ENCODE results near the gene PPP1CB. TPM values are rescaled to one million over a fixed set of nuclear protein-coding genes. Genes with fewer than 3 reads are reported as not detected.
A peak's percentile ranks its signal among the peaks of the same experiment; 100 is the strongest.
"Not testable (repeated sequence)": the region's sequence is repeated elsewhere in the genome, so short reads cannot be mapped to it uniquely, and the experiment has no call there.

PPP1CB gene
- total RNA-seq, 1 donor from 2014 or later, result 272 TPM

GRCh38 chr2:28721601-28722191 lies 29.9 kb upstream of the PPP1CB start:
- Mint-ChIP-seq H3K27me3 (ENCODE audit: low read depth) (no peaks in the 10 kb centered on the region), H3K4me3 (ENCODE audit: low read depth) (no peak overlapping the region), H3K4me1 (ENCODE audit: low read depth) (peaks cover 5% of the 10 kb centered on the region), H3K9me3 (no peaks in the 10 kb centered on the region), H3K36me3 (ENCODE audit: low read depth) (no peaks in the 10 kb centered on the region), H3K27ac (no peak overlapping the region)
- no peak for DNase-seq (ENCODE audit: low spot score)
- intact Hi-C loops (cut with micrococcal nuclease), result no loop called here

GRCh38 chr2:28725021-28725711 lies 26.5 kb upstream of the PPP1CB start:
- H3K4me3 Mint-ChIP-seq (ENCODE audit: low read depth), result no peak overlapping the region
- intact Hi-C loops (cut with micrococcal nuclease), result no loop called here
- H3K27me3 Mint-ChIP-seq (ENCODE audit: low read depth), result no peaks in the 10 kb centered on the region
- H3K9me3 Mint-ChIP-seq, result no peaks in the 10 kb centered on the region
- no peaks in the 10 kb centered on the region for H3K36me3 Mint-ChIP-seq (ENCODE audit: low read depth)
- no peak for DNase-seq (ENCODE audit: low spot score)
- H3K4me1 Mint-ChIP-seq (ENCODE audit: low read depth), result peaks cover 1% of the 10 kb centered on the region
- no peak overlapping the region for H3K27ac Mint-ChIP-seq

GRCh38 chr2:28726177-28726576 lies 25.5 kb upstream of the PPP1CB start:
- intact Hi-C loops (cut with micrococcal nuclease), result no loop called here
- H3K36me3 Mint-ChIP-seq (ENCODE audit: low read depth), result no peaks in the 10 kb centered on the region
- H3K4me3 Mint-ChIP-seq (ENCODE audit: low read depth), result no peak overlapping the region

GRCh38 chr2:28729698-28730097 lies 21.9 kb upstream of the PPP1CB start:
- H3K4me1 Mint-ChIP-seq (ENCODE audit: low read depth), result peaks cover 2% of the 10 kb centered on the region
- no peaks in the 10 kb centered on the region for H3K27me3 Mint-ChIP-seq (ENCODE audit: low read depth)
- H3K27ac Mint-ChIP-seq, result no peak overlapping the region
- DNase-seq (ENCODE audit: low spot score), result no peak
- no peaks in the 10 kb centered on the region for H3K36me3 Mint-ChIP-seq (ENCODE audit: low read depth)
- intact Hi-C loops (cut with micrococcal nuclease), result no loop called here
- H3K9me3 Mint-ChIP-seq, result no peaks in the 10 kb centered on the region
- no peak overlapping the region for H3K4me3 Mint-ChIP-seq (ENCODE audit: low read depth)

More at GRCh38 chr2:28726177-28726576, 25.5 kb upstream of the PPP1CB start:
- no peak for DNase-seq (ENCODE audit: low spot score)
- peaks cover 3% of the 10 kb centered on the region for H3K4me1 Mint-ChIP-seq (ENCODE audit: low read depth)
- no peaks in the 10 kb centered on the region for H3K27me3 Mint-ChIP-seq (ENCODE audit: low read depth)
- no peak overlapping the region for H3K27ac Mint-ChIP-seq
- H3K9me3 Mint-ChIP-seq, result no peaks in the 10 kb centered on the region

DNA sequence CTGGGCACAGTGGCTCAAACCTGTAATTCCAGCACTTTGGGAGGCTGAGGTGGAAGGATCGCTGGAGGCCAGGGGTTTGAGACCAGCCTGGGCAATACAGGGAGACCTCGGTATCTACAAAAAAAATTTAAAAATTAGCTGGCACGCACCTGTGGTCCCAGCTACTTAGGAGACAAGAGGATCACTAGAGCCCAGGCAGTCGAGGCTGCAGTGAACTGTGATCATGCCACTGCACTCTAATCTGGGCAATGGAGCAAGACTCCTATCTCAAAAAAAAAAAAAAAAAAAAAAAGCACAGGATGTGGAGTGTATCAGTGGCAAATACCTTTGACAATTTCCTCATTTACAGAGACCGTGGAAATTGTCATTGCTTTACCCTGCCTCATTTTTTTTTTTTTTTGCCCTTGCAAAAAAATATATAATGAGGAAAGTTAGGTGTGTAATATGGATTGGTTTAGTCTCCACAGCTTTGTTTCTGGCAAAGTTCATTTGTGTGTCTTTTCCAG lies 20.9 kb upstream of the PPP1CB start:
- Mint-ChIP-seq H3K4me1 (ENCODE audit: low read depth) (peaks cover 2% of the 10 kb centered on the region), H3K36me3 (ENCODE audit: low read depth) (no peaks in the 10 kb centered on the region), H3K9me3 (no peaks in the 10 kb centered on the region), H3K27me3 (ENCODE audit: low read depth) (no peaks in the 10 kb centered on the region), H3K27ac (no peak overlapping the region), H3K4me3 (ENCODE audit: low read depth) (no peak overlapping the region)
- DNase-seq (ENCODE audit: low spot score), result no peak
- intact Hi-C loops (cut with micrococcal nuclease), result no loop called here

- H3K4me3 Mint-ChIP-seq (ENCODE audit: low read depth), result no peak overlapping the region
- peaks cover 10% of the 10 kb centered on the region for H3K36me3 Mint-ChIP-seq (ENCODE audit: low read depth)
- H3K27ac Mint-ChIP-seq, result no peak overlapping the region
- no peaks in the 10 kb centered on the region for H3K27me3 Mint-ChIP-seq (ENCODE audit: low read depth)
- no peaks in the 10 kb centered on the region for H3K4me1 Mint-ChIP-seq (ENCODE audit: low read depth)
- DNase-seq (ENCODE audit: low spot score), result no peak
- peaks cover 21% of the 10 kb centered on the region for H3K9me3 Mint-ChIP-seq
- intact Hi-C loops (cut with micrococcal nuclease), result no loop called here
These were observed 16.1 kb upstream of the PPP1CB start for GRCh38 chr2:28735511-28735910.

- Mint-ChIP-seq H3K4me3 (ENCODE audit: low read depth) (no peak overlapping the region), H3K27ac (no peak overlapping the region), H3K27me3 (ENCODE audit: low read depth) (no peaks in the 10 kb centered on the region), H3K4me1 (ENCODE audit: low read depth) (no peaks in the 10 kb centered on the region), H3K9me3 (peaks cover 21% of the 10 kb centered on the region), H3K36me3 (ENCODE audit: low read depth) (peaks cover 10% of the 10 kb centered on the region)
- no peak for DNase-seq (ENCODE audit: low spot score)
- intact Hi-C loops (cut with micrococcal nuclease), result no loop called here
These were observed 15.6 kb upstream of the PPP1CB start for GRCh38 chr2:28736034-28736433.

DNA sequence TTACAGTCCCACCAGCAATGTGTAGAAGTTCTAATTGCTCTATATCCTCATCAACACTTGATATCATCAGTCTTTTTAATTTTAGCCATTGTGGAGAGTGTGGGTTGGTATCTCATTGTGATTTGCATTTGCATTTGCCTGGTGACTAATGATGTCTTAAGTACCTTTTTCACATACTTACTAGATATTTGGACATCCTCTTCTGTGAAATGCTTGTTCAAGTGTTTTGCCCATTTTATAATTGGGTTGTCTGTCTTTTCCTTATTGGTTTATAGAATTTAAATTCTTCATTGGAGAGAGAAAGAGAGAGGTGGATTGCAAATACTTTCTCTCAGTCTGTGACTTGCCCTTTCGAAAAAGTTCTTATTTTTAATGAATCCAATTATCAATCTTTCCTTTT lies 14.0 kb upstream of the PPP1CB start:
- no peak overlapping the region for H3K4me3 Mint-ChIP-seq (ENCODE audit: low read depth)
- intact Hi-C loops (cut with micrococcal nuclease), result no loop called here
- peaks cover 21% of the 10 kb centered on the region for H3K9me3 Mint-ChIP-seq
- no peak for DNase-seq (ENCODE audit: low spot score)
- H3K27ac Mint-ChIP-seq, result no peak overlapping the region
- H3K36me3 Mint-ChIP-seq (ENCODE audit: low read depth), result peaks cover 10% of the 10 kb centered on the region
- H3K27me3 Mint-ChIP-seq (ENCODE audit: low read depth), result no peaks in the 10 kb centered on the region
- peaks cover 5% of the 10 kb centered on the region for H3K4me1 Mint-ChIP-seq (ENCODE audit: low read depth)

- peaks cover 14% of the 10 kb centered on the region for H3K9me3 Mint-ChIP-seq
- H3K36me3 Mint-ChIP-seq (ENCODE audit: low read depth); H3K4me1 Mint-ChIP-seq (ENCODE audit: low read depth); DNase-seq (ENCODE audit: low spot score); H3K4me3 Mint-ChIP-seq (ENCODE audit: low read depth); H3K27ac Mint-ChIP-seq; intact Hi-C loops (cut with micrococcal nuclease); H3K27me3 Mint-ChIP-seq (ENCODE audit: low read depth): not testable (repeated sequence)
These were observed 9.0 kb upstream of the PPP1CB start for GRCh38 chr2:28742619-28743018.

DNA sequence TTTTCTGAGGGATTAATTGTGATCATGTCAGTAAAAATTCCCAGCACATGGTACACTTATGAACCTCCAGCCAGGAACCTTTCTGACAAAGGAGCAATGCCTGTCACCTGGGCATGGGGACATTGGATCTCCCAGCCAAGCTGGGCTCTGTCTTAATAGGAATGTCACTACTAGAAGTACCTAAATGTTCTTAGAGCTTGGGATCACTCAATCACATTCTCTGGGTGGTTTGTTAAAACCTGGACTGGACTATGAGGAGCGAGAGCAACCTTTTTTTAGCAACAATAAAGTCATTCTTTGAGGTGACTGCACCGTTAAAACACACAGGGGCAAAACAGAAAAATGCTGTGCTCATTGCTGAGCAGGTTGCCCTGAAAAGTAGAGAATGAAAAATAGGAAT lies 6.4 kb upstream of the PPP1CB start:
- Mint-ChIP-seq H3K4me1 (ENCODE audit: low read depth) (peaks cover 29% of the 10 kb centered on the region), H3K27me3 (ENCODE audit: low read depth) (no peaks in the 10 kb centered on the region), H3K36me3 (ENCODE audit: low read depth) (peaks cover 7% of the 10 kb centered on the region), H3K4me3 (ENCODE audit: low read depth) (no peak overlapping the region), H3K9me3 (no peaks in the 10 kb centered on the region), H3K27ac (no peak overlapping the region)
- DNase-seq (ENCODE audit: low spot score), result no peak
- intact Hi-C loops (cut with micrococcal nuclease), result no loop called here

DNA sequence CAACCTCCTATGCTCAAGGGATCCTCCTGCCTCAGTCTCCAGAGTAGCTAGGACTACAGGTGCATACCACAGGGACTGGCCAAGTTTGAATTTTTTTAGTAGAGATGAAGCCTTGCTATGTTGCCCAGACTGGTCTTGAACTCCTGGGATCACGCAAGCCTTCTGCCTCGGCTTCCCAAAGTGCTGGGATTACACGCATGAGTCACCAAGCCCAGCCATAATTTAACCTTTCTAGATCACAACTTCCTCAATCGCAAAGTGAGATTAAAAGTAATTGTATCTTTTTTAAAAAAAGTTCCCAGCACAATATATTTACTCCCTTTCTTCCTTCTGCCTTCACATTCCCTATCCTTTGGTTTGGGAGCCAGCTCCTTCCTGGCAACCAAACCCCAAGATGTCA lies 5.8 kb upstream of the PPP1CB start:
- Mint-ChIP-seq H3K27me3 (ENCODE audit: low read depth) (no peaks in the 10 kb centered on the region), H3K4me1 (ENCODE audit: low read depth) (peaks cover 35% of the 10 kb centered on the region), H3K27ac (no peak overlapping the region), H3K9me3 (no peaks in the 10 kb centered on the region), H3K4me3 (ENCODE audit: low read depth) (no peak overlapping the region), H3K36me3 (ENCODE audit: low read depth) (peaks cover 7% of the 10 kb centered on the region)
- intact Hi-C loops (cut with micrococcal nuclease), result no loop called here
- no peak for DNase-seq (ENCODE audit: low spot score)

- no peaks in the 10 kb centered on the region for H3K27me3 Mint-ChIP-seq (ENCODE audit: low read depth)
- intact Hi-C loops (cut with micrococcal nuclease), result no loop called here
- peaks cover 35% of the 10 kb centered on the region for H3K4me1 Mint-ChIP-seq (ENCODE audit: low read depth)
- no peaks in the 10 kb centered on the region for H3K9me3 Mint-ChIP-seq
- H3K27ac Mint-ChIP-seq, result no peak overlapping the region
- peaks cover 7% of the 10 kb centered on the region for H3K36me3 Mint-ChIP-seq (ENCODE audit: low read depth)
- no peak for DNase-seq (ENCODE audit: low spot score)
- H3K4me3 Mint-ChIP-seq (ENCODE audit: low read depth), result no peak overlapping the region
These were observed 5.1 kb upstream of the PPP1CB start for GRCh38 chr2:28746429-28747111.

- DNase-seq (ENCODE audit: low spot score), result no peak
- peaks cover 14% of the 10 kb centered on the region for H3K36me3 Mint-ChIP-seq (ENCODE audit: low read depth)
- no peaks in the 10 kb centered on the region for H3K9me3 Mint-ChIP-seq
- intact Hi-C loops (cut with micrococcal nuclease), result no loop called here
- H3K27ac Mint-ChIP-seq, result peak overlapping the region; percentile 21
- no peaks in the 10 kb centered on the region for H3K27me3 Mint-ChIP-seq (ENCODE audit: low read depth)
- no peak overlapping the region for H3K4me3 Mint-ChIP-seq (ENCODE audit: low read depth)
- peaks cover 30% of the 10 kb centered on the region for H3K4me1 Mint-ChIP-seq (ENCODE audit: low read depth)
These were observed 3.9 kb upstream of the PPP1CB start for GRCh38 chr2:28747714-28748113.
